Keratinocyte (primary cell): ENCODE results near the gene PHIP. TPM values are rescaled to one million over a fixed set of nuclear protein-coding genes. Genes with fewer than 3 reads are reported as not detected.

Experiments used
- DNase-seq: peaks from one replicate; pipeline ENCODE4 v3.0.0-alpha.2; 2011; ENCODE audit warnings: low read depth, missing footprints, low spot score
- FAIRE-seq: peaks from 2 replicates; lab custom pipeline; 2011; peaks lifted over from hg19 to GRCh38; lab: Jason Lieb, UNC
- H2AFZ ChIP-seq: 2 replicates; pipeline ENCODE4 v1.6.0; 2012; ENCODE audit warnings: low read length, control low read depth, inconsistent platforms; ENCODE audit not compliant: control insufficient read depth
- H3K27ac ChIP-seq: 2 replicates; pipeline ENCODE4 v1.5.1; 2011; ENCODE audit warnings: low read length; ENCODE audit not compliant: control insufficient read depth, insufficient read depth
- H3K27me3 ChIP-seq: 3 replicates; pipeline ENCODE4 v1.6.0; 2011; ENCODE audit warnings: low read length; ENCODE audit not compliant: control insufficient read depth, insufficient read depth; ENCODE audit errors: extremely low read depth
- H3K36me3 ChIP-seq, 2 experiments: 2 replicates in 1 of 2; 3 replicates in 1 of 2; pipeline ENCODE4 v1.5.1; 2011; ENCODE audit warnings: low read length in 2 of 2, mild to moderate bottlenecking in 1 of 2; ENCODE audit not compliant: control insufficient read depth in 2 of 2, insufficient read depth in 2 of 2; ENCODE audit errors: extremely low read depth in 1 of 2
- H3K4me1 ChIP-seq: 3 replicates; pipeline ENCODE4 v1.5.1; 2011; ENCODE audit warnings: low read length; ENCODE audit not compliant: control insufficient read depth, insufficient read depth; ENCODE audit errors: extremely low read depth
- H3K4me2 ChIP-seq: 3 replicates; pipeline ENCODE4 v1.6.0; 2011; ENCODE audit warnings: low read depth, low read length; ENCODE audit not compliant: control insufficient read depth, insufficient read depth; ENCODE audit errors: extremely low read depth
- H3K4me3 ChIP-seq, 3 experiments: fragments of 200-600 bp in 1 of 3; sonication (generic) in 1 of 3; 2 replicates in 2 of 3; 3 replicates in 1 of 3; pipeline ENCODE4 v1.5.1; 2011 to 2016; ENCODE audit warnings: low read length in 3 of 3, mild to moderate bottlenecking in 3 of 3, control low read depth in 2 of 3, inconsistent platforms in 1 of 3, low read depth in 1 of 3, mixed read lengths in 1 of 3, mixed run types in 1 of 3, moderate library complexity in 1 of 3; ENCODE audit not compliant: control insufficient read depth in 2 of 3, insufficient read depth in 2 of 3; ENCODE audit errors: extremely low read depth in 1 of 3
- H3K79me2 ChIP-seq: 2 replicates; pipeline ENCODE4 v1.6.0; 2012; ENCODE audit warnings: low read length; ENCODE audit not compliant: control insufficient read depth, insufficient read depth
- H3K9ac ChIP-seq: 3 replicates; pipeline ENCODE4 v1.6.0; 2011; ENCODE audit warnings: low read length; ENCODE audit not compliant: control insufficient read depth, insufficient read depth; ENCODE audit errors: extremely low read depth
- H3K9me1 ChIP-seq: 3 replicates; pipeline ENCODE4 v1.6.0; 2011; ENCODE audit warnings: low read length; ENCODE audit not compliant: control insufficient read depth, insufficient read depth; ENCODE audit errors: extremely low read depth
- H3K9me3 ChIP-seq: 2 replicates; pipeline ENCODE4 v1.5.1; 2012; ENCODE audit warnings: low read depth, low read length; ENCODE audit not compliant: control insufficient read depth
- H4K20me1 ChIP-seq: 3 replicates; pipeline ENCODE4 v1.6.0; 2011; ENCODE audit warnings: low read length; ENCODE audit not compliant: control insufficient read depth, insufficient read depth; ENCODE audit errors: extremely low read depth
- EZH2 ChIP-seq: IDR thresholded peaks from one replicate; pipeline ENCODE4 v1.6.1; 2012; ENCODE audit warnings: inconsistent platforms, mild to moderate bottlenecking, low read length, moderate library complexity
- dilution Hi-C: fragments of 300-500 bp; cut with MboI; formaldehyde crosslinking; loops from one replicate; pipeline ENCODE4 v1.7.0; 2020; ENCODE audit warnings: low sequenced_read_pairs; ENCODE audit not compliant: extremely low pct_ligation_motif_present
- polyA plus RNA-seq, 5 experiments: library from polyadenylated mRNA; depleted of rRNA in 3 of 5; stranded (reverse) in 3 of 5; stranded (forward) in 1 of 5; unstranded in 1 of 5; fragments of >200 nt; gene quantifications; 1 replicate in 1 of 5; 2 replicates in 3 of 5; 3 replicates in 1 of 5; pipeline versions ENCODE4 v1.2.1 to v1.2.3, GENCODE V29; 2011 to 2012; ENCODE audit warnings: missing spikeins in 2 of 5, low read depth in 1 of 5, low replicate concordance in 1 of 5
- TF ChIP-seq, protein P1 (sequence below), 3 experiments: IDR thresholded peaks in 1 of 3; conservative IDR thresholded peaks in 1 of 3; optimal IDR thresholded peaks in 1 of 3; 2 replicates in 2 of 3; 3 replicates in 1 of 3; pipeline versions ENCODE3 to v1.5.1; 2011; ENCODE audit warnings: low read length in 3 of 3, mild to moderate bottlenecking in 3 of 3, moderate library complexity in 2 of 3, control low read depth in 1 of 3, inconsistent platforms in 1 of 3; ENCODE audit not compliant: insufficient read depth in 2 of 3; ENCODE audit errors: extremely low read depth in 1 of 3

The PHIP gene
- polyA plus RNA-seq, 1 donor (not counting 4 experiments of a cell fraction or from before 2014, with no cell fraction given) = 7.9 TPM

DNA sequence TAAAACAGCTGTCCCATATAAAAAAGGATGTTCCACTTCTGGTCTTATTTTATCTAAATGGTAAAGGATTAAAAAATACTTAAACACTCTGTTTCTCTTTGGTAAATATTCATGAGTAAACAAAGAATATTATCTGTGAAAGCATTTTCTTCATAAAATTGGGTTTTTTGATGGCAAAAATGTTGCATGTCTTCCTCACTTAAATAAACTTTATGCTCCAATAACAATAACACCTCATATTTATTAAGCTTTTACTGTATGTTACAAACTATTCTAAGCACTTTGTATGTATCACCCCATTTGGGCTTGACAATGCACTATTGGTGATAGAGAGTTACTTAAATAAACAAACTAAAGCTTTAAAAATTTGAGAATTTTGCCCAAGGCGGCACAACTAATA lies 91.9 kb downstream of the PHIP start:
- Histone ChIP-seq H2AFZ (no peak overlapping the region), H3K79me2 (no peaks in the 10 kb centered on the region), H3K4me1 (no peaks in the 10 kb centered on the region), H3K27ac (no peak overlapping the region), H3K27me3 (no peaks in the 10 kb centered on the region), H3K4me2 (no peak overlapping the region), H3K9ac (no peak overlapping the region), H4K20me1 (no peaks in the 10 kb centered on the region), H3K9me3 (no peaks in the 10 kb centered on the region), H3K4me3 (no peak overlapping the region), H3K36me3 (peaks cover 2% of the 10 kb centered on the region in 2 experiments), H3K9me1 (no peaks in the 10 kb centered on the region)
- dilution Hi-C loops = no loop called here
- no peak for TF ChIP-seq EZH2
- TF ChIP-seq, protein P1, sequence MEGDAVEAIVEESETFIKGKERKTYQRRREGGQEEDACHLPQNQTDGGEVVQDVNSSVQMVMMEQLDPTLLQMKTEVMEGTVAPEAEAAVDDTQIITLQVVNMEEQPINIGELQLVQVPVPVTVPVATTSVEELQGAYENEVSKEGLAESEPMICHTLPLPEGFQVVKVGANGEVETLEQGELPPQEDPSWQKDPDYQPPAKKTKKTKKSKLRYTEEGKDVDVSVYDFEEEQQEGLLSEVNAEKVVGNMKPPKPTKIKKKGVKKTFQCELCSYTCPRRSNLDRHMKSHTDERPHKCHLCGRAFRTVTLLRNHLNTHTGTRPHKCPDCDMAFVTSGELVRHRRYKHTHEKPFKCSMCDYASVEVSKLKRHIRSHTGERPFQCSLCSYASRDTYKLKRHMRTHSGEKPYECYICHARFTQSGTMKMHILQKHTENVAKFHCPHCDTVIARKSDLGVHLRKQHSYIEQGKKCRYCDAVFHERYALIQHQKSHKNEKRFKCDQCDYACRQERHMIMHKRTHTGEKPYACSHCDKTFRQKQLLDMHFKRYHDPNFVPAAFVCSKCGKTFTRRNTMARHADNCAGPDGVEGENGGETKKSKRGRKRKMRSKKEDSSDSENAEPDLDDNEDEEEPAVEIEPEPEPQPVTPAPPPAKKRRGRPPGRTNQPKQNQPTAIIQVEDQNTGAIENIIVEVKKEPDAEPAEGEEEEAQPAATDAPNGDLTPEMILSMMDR (optimal IDR thresholded peaks at IDR 0.05 in 1 of 3, IDR thresholded peaks at IDR 0.05 in 1 of 3, conservative IDR thresholded peaks at IDR 0.05 in 1 of 3; ENCODE audit: extremely low read depth in 1 of 3, insufficient read depth in 2 of 3, low read length in 3 of 3) = no peak
- DNase-seq (no peak), FAIRE-seq (no peak)

DNA sequence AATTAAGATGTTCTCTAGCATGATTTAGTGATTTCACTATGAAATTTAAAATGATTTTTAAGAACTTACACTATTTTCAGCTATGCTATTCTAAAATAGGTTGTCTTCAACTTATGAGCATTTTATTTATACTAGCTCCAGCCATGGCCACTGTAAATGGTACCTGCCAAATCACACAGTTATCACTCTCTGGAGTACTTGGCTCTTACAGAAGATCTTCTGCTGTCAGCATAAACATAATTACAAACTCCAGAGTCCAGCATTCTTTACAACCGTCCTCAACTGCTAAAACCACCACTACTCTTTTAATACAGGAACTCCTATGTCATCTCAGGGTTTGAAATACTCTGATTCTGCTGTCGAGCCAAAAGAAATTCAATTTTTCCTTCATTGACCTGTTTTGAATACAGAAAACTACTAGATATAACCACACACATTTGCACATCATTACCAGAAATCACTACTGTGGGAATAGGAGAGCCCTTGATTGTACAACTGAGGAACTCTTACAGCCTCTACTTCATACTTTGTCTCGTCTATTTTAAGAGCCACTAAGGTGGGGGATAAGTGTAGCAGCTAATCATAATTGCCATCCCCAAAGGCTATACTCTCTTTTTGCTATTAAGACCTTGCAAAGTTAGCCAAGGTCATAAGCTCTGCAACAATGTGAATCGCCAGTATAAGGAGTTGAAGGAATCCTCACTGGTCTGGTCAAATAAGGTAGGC lies 93.7 kb downstream of the PHIP start:
- dilution Hi-C loops = no loop called here
- Histone ChIP-seq H3K27me3 (no peaks in the 10 kb centered on the region), H2AFZ (no peak overlapping the region), H3K36me3 (peaks cover 2% of the 10 kb centered on the region in 2 experiments), H3K9me3 (no peaks in the 10 kb centered on the region), H3K27ac (no peak overlapping the region), H3K9me1 (no peaks in the 10 kb centered on the region), H3K9ac (no peak overlapping the region), H4K20me1 (no peaks in the 10 kb centered on the region), H3K4me2 (no peak overlapping the region), H3K4me1 (no peaks in the 10 kb centered on the region), H3K4me3 (no peak overlapping the region), H3K79me2 (no peaks in the 10 kb centered on the region)
- DNase-seq (no peak), FAIRE-seq (no peak)
- no peak for TF ChIP-seq EZH2
- TF ChIP-seq, protein P1 (optimal IDR thresholded peaks at IDR 0.05 in 1 of 3, IDR thresholded peaks at IDR 0.05 in 1 of 3, conservative IDR thresholded peaks at IDR 0.05 in 1 of 3; ENCODE audit: extremely low read depth in 1 of 3, insufficient read depth in 2 of 3, low read length in 3 of 3) = no peak
